Transverse colon (tissue), 4 donors: ENCODE measurements around the gene C2orf92.

Experiments used
- CTCF ChIP-seq, 5 experiments: fragments of 200-600 bp in 3 of 5; fragments of 450-650 bp in 2 of 5; sonication (generic) in 3 of 5; IDR thresholded peaks; 1 replicate in 2 of 5; 2 replicates in 3 of 5; pipeline ENCODE4 v1.5.1; 2016 to 2017; ENCODE audit warnings: antibody characterized with exemption in 5 of 5, inconsistent platforms in 3 of 5, mild to moderate bottlenecking in 2 of 5, moderate library complexity in 1 of 5
- EP300 ChIP-seq: sonication (generic); formaldehyde crosslinking; IDR thresholded peaks from one replicate; pipeline ENCODE4 v1.6.1; 2017; ENCODE audit warnings: antibody characterized with exemption, low read depth
- POLR2A ChIP-seq: fragments of 450-650 bp; IDR thresholded peaks from one replicate; pipeline ENCODE4 v1.6.1; 2016; ENCODE audit warnings: antibody characterized with exemption, mild to moderate bottlenecking, moderate library complexity
- POLR2AphosphoS5 ChIP-seq, 3 donors: sonication (generic); formaldehyde crosslinking; IDR thresholded peaks; one replicate each; pipeline ENCODE4 v1.6.1; 2016; ENCODE audit warnings: antibody characterized with exemption in 3 of 3

- TF ChIP-seq CTCF (IDR thresholded peaks at IDR 0.05): no peak
- no peak for TF ChIP-seq POLR2AphosphoS5 (IDR thresholded peaks at IDR 0.05)
- TF ChIP-seq EP300: no peak
- TF ChIP-seq POLR2A: no peak
Observed at GRCh38 chr2:97739020-97739892, 69.7 kb downstream of the C2orf92 start.
